HG03354 (cell line): ENCODE results near the gene ZBP1.
A peak's percentile ranks its signal among the peaks of the same experiment; 100 is the strongest.

ENCODE experiments used
- ATAC-seq: cut with Tn5 transposase; IDR thresholded peaks from one replicate; pipeline ENCODE4 v1.9.1; 2021; ENCODE audit warnings: mild to moderate bottlenecking; ENCODE audit not compliant: unreplicated experiment, poor library complexity, severe bottlenecking

Gene ZBP1, protein sequence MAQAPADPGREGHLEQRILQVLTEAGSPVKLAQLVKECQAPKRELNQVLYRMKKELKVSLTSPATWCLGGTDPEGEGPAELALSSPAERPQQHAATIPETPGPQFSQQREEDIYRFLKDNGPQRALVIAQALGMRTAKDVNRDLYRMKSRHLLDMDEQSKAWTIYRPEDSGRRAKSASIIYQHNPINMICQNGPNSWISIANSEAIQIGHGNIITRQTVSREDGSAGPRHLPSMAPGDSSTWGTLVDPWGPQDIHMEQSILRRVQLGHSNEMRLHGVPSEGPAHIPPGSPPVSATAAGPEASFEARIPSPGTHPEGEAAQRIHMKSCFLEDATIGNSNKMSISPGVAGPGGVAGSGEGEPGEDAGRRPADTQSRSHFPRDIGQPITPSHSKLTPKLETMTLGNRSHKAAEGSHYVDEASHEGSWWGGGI

DNA sequence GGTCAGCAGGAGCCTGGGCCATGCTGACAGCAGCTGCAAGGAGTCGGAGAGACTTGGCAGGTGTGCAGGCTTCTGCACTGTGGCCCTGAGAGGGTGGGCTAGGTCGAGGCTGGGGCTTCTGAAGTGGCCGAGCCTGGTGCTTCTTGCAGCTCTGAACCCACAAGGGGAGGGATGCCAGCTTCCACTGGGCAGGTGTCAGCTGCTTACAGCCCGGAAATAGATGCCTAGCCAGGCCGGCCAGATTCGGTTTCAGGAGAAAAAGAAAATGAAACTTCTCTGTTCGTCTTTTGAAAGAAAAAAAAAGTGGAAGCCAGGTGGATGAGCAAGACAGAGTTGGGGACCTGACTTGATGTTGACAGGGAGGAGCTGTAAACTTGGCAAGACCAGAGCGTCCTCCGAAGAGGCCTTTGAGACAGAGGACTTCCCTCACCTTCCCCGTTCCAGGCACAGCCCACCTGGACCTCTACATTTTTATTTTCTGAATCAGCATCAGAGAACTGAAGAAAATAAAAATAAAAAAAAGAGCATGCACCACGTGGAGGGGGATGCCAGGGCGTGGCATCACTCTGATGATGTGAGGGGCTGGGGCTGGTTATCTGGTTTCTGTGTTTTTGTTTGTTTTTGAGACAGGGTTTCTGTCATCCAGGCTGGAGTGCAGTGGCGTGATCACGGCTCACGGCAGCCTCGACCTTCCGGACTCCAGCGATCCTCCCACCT lies at the start of gene ZBP1:
ZBP1 (minus strand) TSS at position 153 of the 717 bp plus-strand sequence; CDS start at position 22, 131 bp downstream.
- ATAC-seq, result peak; percentile 60

DNA sequence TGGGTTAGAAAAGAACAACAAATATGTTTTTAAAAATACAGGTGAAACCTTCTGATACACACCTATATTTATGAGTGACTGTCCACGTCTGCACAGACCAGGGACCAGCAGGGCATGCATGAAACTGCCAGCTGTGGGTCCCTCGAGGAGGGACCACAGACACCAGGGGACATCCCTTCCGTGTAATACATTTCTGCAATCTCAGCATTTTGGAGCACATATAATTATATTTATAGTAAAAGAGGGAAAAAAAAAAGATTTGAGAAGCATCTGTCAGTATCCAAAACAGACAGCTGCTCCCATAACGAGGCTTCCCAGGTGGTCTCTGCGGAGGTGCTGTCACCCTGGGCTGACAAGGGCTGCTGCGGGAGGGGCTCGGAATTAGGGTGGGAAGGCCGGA lies 49.4 kb upstream of the ZBP1 start:
- no peak for ATAC-seq

GRCh38 chr20:57667924-57668782 lies 47.9 kb upstream of the ZBP1 start:
- no peak for ATAC-seq

GRCh38 chr20:57667388-57667787 lies 47.2 kb upstream of the ZBP1 start:
- ATAC-seq, result no peak

DNA sequence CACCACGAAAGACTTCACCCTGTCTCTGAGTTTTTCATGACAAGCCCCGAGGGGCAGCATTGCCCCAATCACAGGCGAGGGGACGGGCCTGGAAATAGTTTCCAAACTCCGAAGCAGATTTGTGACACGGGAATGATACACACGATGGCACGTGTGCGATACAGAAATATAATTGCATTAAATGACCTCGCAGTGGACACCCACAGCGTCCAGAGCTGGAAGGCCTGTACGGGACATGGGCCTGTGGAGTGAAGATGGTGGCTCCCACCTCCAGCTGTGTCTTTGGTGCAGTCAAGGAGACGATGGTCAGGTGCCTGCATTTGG lies 46.6 kb upstream of the ZBP1 start:
- ATAC-seq, result no peak

DNA sequence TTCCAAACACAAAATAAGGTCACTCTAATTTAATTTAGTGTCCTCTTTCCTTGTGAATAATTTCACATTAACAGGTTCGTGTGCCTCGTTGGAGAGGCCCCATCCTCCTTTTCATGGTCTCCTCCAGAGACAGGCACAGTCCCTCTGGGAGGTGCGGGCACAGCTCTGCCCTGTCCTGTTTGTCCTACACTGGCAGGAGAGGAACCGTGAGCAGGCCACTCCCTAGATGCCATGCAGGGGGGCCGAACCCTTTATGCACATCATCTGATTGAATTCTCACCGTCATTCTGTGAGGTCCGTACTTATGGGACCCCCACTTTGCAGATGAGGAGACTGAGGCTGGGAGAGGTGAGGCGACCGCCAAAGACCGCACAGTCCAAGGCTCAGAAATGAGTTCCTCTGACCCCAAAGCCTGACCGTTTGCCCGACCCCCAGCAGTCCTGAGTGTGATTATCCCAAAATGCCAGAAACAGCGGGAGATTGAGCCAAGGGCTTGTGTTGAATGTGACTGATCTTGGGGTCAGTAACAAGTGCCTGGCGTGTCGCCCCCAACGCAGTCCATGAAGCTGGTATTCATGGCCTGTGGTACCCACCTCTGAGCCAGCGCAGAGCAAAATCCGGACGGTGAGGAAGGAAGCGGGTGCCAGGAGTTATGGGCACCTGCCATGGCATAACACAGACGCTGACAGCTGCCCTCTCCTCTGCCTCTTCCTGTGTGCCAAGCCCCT lies 46.0 kb upstream of the ZBP1 start:
- no peak for ATAC-seq

DNA sequence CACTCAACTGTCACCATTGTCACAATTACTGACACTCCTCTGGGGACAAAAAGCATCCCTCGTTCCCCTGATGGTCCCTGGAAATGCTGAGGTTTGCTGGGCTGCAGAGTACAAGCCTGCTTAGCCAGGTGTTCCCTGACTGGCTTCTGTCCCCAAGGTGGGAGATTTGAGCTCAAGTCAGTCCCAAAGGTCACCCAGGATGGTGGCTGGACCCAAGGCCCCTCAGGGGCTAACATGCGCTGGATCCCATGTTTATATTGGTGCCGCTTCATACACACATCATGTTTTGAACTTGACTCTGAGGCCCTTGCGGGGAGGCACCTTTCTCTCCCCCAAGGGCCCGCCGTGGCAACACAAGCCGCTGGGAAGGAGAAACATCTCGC lies 45.4 kb upstream of the ZBP1 start:
- no peak for ATAC-seq

DNA sequence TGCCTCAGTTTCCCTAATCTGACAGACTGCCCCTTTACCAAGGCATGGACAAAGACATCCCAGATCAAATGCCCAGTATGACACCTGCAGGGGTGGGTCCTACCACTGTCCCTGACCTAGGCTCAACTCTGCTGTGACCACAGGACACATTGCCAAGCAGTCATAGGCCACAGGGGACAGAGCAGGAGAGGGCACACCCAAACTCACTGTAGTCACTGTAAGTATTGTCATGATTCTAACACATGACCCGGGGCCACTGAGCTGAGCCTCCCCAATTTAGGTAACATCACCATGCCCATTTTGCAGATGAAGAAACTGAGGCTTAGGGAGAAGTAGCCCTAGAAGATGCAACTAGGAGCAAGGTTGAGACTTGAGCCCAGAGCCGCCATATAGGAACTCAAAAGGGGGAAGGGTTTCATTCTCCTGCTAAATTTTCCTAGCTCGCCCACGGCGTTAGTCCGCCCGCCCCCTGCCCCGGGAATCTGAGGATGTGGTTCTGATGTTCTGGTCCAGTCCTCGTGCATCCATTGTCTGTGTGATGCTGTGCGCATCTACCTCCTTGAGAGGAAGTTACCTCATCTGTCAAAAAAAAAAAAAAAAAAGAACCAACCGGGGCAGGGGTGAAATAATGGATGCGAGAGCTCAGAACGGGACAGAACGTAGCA lies 44.8 kb upstream of the ZBP1 start:
- ATAC-seq, result no peak

GRCh38 chr20:57664476-57664875 lies 44.2 kb upstream of the ZBP1 start:
- no peak for ATAC-seq

- ATAC-seq, result no peak
Measured at GRCh38 chr20:57663681-57664451, 43.6 kb upstream of the ZBP1 start.

- no peak for ATAC-seq
Measured at GRCh38 chr20:57663241-57663640, 43.0 kb upstream of the ZBP1 start.

DNA sequence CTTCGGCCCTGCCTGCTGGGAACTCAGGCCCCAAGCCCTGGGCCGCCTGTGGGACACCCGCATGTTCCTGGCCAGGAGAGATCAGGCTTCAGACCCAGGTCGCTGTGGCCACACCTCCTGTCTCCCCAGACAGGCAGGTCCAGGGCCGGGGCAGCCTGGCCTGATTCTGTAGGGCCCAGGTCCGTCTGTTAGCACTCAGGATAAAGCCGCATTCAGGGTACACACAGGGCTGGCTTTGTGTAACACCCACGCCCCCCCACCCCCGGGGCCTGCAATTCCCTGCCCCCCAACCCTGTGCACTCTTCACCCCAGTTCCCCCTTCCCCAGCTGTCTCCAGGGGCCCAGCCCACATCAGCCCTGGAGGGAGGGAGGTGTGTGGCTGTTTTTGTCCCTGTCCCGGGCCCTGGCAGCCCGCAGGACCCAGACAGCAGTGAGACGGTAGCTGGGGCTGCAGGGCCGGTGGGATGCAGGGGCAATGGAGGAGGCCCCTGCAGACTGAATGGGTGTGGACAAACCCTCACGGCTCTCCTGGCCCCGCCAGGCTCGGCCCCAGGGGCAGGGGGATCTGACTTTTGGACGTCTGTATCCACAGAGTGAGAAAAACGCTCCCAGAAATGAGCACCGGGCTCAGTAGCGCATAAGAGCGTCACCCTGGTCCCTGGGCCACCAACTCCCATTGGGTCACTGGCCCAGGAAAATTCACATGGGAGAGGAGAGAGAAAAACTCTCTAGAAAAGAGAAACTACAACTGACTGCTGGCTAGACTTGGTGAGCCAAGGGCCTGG lies 42.4 kb upstream of the ZBP1 start:
- no peak for ATAC-seq

GRCh38 chr20:57661746-57662455 lies 41.7 kb upstream of the ZBP1 start:
- no peak for ATAC-seq

DNA sequence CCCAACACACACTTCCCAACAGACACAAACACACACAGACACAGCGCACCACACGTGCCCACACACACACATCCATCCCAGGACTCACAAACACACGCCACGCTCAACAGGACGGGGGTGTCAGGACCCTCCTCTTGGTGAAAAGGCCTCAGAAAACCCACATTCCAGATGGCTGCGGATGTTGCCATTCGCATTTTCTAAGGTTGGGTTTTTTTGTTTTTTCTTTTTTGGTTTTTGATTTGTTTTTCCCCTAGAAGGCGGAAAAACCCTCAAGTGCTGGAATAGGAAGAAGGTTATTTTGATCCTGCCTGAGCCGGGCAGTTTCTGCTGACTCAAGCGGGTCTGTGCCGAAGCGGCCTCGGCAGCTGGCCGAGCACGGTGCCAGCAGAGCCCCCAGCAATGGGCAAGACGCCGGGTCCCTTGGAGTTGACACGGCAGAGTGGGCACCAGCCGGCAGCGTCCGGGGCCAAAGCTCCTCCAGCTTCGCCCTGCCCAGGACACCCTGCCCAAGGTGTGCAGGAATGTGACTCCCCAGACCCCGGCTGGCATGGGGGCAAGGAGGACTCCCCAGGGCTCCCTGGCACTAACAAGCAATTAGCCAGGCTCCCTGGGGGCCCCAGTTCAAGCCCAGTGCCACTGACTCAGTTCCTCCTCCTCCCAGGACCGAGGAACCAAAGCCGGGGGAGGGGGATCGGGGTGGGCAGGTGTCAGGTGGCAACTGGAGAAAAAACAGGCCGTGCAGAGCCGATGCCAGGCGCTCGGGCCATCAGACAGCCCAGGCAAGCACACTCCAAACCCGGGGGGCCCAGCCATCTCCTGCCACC lies 40.9 kb upstream of the ZBP1 start:
- ATAC-seq, result no peak

DNA sequence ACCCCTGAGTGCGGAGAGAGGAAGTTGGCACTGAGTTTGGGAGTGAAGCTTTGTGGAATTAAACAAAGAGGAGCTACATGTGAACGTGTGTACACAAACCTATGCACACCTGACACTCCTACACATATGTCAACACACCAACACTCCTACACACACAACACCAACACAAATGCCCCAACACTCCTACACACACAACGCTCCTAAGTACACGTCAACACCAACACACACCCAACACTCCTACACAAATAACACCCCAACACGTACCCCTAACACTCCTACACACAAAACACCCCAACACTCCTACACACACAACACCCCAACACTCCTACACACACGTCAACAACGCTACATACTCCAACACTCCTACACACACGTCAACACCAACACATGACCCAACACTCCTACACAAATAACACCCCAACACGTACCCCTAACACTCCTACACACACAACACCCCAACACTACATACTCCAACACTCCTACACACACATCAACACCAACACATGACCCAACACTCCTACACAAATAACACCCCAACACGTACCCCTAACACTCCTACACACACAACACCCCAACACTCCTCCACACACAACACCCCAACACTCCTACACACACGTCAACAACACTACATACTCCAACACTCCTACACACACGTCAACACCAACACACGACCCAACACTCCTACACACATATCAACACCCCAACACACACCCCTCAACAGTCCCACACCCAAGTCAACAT lies 40.1 kb upstream of the ZBP1 start:
- no peak for ATAC-seq
